DMS114 treated with DMSO at 0.1 percent for 48 hours (cell line): Measurements from ENCODE around the gene ATG9B.
"Not testable (repeated sequence)": the region's sequence is repeated elsewhere in the genome, so short reads cannot be mapped to it uniquely, and the experiment has no call there.

Experiments used
- DNase-seq: peaks from one replicate; lab custom pipeline; 2025; ENCODE audit not compliant: unreplicated experiment; lab: John Stamatoyannopoulos, UW

Gene ATG9B

GRCh38 chr7:151038951-151039849 is 14.9 kb upstream of the ATG9B start:
- DNase-seq, result no peak

DNA sequence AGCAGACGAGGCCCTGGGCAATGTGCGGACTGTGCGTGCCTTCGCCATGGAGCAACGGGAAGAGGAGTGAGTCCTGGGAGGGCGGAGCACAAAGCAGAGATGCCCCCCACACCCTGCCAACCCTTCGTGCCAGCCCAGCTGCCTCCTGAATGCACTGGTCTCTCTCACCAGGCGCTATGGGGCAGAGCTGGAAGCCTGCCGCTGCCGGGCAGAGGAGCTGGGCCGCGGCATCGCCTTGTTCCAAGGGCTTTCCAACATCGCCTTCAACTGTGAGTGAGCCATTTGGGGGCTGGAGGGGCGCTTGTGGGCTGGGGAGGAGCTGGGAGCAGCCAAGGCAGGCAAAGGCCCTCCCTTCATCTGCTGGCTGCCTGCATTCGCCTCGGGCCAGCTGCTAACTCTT is 11.6 kb upstream of the ATG9B start:
- DNase-seq, result no peak

DNA sequence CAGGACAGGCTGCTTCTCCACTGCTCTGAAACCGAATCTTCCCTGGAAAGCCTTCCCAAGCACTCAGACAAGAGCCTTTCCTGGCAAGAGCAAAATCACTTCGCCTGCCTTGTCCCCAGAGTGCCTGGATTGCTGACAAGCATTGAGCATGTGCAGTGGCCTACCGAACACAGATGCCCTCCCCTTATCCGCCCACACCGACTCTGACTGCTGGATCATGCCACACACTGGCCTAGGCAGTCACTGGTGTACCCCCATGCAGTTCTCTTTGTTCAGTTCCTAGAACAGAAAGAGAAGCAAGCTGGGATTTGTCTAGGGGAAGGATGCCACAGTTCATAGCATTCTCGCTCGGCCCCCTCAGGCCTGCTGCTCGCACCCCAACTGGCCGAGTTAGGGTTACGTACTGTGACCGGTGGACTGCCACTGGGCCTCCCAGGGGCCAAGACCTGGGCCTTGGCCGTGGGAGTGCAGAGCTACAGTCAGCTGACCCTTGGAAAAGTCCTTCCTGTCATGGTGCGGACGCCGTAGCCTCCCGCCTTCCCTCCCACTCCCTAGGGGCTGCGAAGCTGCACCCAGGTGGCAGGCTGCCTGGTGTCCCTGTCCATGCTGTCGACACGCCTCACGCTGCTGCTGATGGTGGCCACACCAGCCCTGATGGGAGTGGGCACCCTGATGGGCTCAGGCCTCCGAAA is 10.9 kb upstream of the ATG9B start:
- DNase-seq, result no peak

DNA sequence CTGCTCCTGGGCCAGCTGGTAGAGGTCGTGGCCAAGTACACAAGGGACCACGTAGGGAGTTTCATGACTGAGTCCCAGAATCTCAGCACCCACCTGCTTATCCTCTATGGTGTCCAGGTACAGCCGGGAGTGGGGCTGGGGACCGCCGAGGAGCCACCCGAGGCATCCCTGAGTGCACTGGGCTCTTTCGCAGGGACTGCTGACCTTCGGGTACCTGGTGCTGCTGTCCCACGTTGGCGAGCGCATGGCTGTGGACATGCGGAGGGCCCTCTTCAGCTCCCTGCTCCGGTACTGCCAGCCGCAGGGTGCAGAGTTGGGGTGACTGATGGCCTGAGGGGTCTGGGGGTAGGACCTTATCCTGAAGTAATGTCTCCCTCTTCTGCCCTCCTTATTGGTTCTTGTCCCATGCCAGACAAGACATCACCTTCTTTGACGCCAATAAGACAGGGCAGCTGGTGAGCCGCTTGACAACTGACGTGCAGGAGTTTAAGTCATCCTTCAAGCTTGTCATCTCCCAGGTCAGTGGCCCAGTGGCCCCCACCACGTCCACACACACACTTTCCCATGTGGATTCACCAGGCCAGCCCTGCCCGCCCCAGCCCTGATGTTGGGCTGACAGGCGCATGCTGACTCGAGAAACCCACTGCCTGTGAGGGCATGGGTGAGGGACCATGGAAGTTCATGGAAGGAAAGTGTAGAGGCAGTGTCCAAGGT is 10.2 kb upstream of the ATG9B start:
- no peak for DNase-seq

- DNase-seq, result no peak
These were observed 9.6 kb upstream of the ATG9B start for GRCh38 chr7:151033864-151034249.

DNA sequence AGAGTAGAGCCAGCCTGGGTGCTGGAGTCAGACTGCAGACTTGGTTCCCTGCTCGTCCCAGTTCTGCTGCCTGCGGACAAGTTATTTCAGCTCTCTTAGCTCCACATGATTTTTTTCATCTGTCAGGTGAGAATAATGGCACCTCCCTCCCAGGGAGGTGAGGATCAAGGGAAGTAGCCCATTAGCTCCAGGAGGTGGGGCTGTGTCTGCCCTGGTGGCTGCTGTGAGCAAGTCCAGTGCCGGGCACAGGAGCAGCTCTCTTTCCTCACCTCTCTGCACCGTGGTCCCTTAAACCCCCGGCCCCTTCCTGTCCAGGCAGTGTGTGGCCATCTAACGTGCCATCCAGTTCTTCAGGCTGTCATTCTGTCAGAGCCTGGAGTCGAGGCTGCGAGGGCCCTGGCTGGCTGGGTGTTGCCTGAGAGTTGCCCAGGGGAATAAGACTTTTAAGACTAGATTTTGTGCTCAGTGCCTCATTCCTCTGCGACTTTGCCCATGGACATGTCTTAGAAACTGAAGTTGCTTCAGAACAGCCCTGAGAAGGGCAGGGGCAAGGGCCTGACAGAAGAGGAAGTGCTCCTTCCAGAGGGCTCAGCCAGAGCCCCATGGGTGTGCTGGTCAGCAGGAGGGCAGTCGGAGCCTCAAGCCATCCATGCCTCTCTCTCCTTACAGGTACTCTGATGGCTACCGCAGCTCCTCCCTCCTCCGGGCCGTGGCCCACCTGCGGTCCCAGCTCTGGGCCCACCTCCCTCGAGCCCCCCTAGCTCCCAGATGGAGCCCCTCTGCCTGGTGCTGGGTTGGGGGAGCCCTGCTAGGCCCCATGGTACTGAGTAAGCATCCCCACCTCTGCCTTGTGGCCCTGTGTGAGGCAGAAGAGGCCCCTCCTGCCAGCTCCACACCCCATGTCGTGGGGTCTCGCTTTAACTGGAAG is 8.9 kb upstream of the ATG9B start:
- no peak for DNase-seq

- no peak for DNase-seq
These were observed 6.7 kb upstream of the ATG9B start for GRCh38 chr7:151031011-151031410.

DNA sequence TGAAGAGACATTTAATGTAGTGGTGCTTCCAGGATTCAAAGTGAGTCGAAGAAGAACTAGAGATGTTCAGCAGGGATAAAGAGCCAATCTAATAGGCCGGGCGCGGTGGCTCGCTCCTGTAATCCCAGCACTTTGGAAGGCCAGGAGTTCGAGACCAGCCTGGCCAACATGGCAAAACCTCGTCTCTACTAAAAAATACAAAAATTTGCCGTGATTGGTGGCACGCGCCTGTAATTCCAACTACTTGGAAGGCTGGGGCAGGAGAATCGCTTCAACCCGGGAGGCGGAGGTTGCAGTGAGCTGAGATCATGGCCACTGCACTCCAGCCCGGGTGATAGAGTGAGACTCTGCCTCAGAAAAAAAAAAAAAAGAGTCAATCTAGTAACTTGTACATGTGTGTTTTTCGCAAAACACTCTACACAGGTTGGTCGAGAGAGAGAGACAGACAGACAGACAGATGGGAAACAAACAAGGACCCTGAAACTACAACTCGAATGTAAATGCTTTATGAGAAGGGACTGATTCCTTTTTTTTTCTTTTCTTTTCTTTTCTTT is 4.7 kb upstream of the ATG9B start:
- no peak for DNase-seq

- DNase-seq, result peak; percentile 96
These were observed 4.0 kb upstream of the ATG9B start, which contains the start of gene ABCB8 for GRCh38 chr7:151028131-151028947. TSS of gene ABCB8 (plus strand) at chr7:151028450. CDS start at chr7:151028516, 66 bp downstream.

- DNase-seq, result not testable (repeated sequence)
These were observed 3.4 kb upstream of the ATG9B start for GRCh38 chr7:151027728-151028130.

DNA sequence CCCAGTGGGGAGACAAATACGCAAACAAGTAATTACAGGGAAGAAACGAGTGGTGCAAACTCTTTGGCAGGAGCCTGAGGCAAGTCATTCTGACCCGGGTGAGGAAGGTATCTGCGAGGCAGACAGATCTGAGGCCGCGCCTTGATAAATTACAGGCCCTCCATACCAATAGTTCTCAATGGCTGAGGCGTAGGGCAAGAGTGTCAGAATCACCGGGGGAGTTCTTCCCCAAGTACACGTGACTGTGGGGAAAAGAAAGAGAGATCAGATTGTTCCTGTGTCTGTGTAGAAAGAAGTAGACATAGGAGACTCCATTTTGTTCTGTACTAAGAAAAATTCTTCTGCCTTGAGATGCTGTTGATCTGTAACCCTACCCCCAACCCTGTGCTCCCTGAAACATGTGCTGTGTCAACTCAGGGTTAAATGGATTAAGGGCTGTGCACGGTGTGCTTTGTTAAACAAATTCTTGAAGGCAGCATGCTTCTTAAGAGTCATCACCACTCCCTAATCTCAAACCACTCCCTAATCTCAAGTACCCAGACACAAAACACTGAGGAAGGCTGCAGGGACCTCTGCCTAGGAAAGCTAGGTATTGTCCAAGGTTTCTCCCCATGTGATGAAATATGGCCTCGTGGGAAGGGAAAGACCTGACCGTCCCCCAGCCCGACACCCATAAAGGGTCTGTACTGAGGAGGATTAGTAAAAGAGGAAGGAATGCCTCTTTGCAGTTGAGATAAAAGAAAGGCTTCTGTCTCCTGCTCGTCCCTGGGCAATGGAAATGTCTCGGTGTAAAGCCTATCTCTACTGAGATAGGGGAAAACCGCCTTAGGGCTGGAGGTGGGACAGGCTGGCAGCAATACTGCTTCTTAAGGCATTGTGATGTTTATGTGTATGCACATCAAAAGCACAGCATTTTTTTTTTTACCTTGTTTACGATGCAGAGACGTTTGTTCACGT is 2.8 kb upstream of the ATG9B start:
- DNase-seq, result not testable (repeated sequence)

GRCh38 chr7:151025924-151026671 is 1.8 kb upstream of the ATG9B start:
- no peak for DNase-seq

GRCh38 chr7:151023232-151023631 is 1.1 kb downstream of the ATG9B start:
- DNase-seq, result no peak

GRCh38 chr7:151020231-151020630 is 4.1 kb downstream of the ATG9B start:
- no peak for DNase-seq

DNA sequence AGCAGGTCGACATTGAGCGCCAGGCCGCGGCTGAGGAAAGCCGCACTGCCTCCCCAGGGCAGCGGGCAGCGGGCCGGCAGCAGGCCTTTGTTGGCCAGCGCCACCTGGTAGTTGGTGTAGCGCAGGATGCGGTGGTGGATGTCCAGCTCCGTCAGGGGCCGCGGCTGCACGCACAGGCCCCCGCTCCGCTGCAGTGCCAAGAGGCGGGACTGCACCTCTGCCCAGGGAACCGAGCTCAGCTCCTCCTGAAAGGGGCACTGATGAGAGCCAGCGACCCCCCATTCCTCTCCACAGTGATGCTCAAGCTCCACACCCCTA is 5.2 kb downstream of the ATG9B start:
- no peak for DNase-seq

DNA sequence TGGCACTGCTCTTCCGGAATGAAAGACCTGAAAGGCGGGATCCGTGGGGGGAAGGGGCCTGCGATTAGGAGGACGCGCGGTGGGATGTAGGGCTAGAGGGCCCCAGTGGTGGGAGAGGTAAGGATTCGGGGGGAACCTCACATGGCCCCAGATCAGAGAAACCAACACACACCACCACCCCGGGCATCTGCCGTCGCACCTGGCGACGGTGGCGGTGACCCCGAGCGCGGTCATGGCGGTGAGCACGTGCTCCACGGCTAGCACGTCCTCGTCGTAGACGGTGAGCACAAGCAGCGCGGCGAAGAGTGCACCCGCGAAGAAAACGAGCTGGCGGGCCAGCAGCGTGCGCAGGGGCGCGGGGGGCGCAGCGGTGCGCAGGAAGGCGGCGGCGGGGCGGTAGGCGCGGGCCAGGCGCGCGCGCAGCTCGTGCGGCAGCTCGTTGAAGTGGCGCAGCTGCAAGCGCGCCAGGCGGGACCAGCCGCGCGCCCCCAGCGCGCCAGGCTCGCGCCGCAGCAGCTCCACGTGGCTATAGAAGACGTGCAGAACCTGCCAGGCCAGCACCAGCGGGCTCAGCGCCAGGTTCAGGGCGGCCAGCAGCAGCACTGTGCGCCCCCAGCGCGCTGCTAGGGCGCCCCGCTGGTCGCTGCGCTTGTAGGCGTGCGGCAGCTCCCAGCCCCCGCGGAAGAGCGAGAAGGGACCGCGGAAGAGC is 5.7 kb downstream of the ATG9B start:
- DNase-seq, result peak; percentile 23

GRCh38 chr7:151017953-151018420 is 6.3 kb downstream of the ATG9B start:
- no peak for DNase-seq
